GM12878 (cell line): ENCODE measurements around the gene MDFI. TPM values are rescaled to one million over a fixed set of nuclear protein-coding genes. Genes with fewer than 3 reads are reported as not detected.

Source experiments
- ATAC-seq: fragments of 200-7000 bp; cut with Tn5 transposase; 3 replicates; pipeline ENCODE4 v1.9.1; 2020; ENCODE audit warnings: mild to moderate bottlenecking, moderate library complexity
- BruUV-seq: library from RNA; stranded (reverse); fragments of 400-500 nt; replicated peaks from 2 replicates; lab custom pipeline; 2021; lab: Mats Ljungman, UMichigan
- CTCF ChIA-PET: fragments of 300-600 bp; sonication (Branson Sonifier 250); formaldehyde crosslinking; extraction: SDS; loops from one replicate; lab custom pipeline; 2021; ENCODE audit warnings: inconsistent platforms; lab: Yijun Ruan, JAX
- POLR2A ChIA-PET: fragments of 350-600 bp; formaldehyde crosslinking; extraction: SDS; loops from one replicate; lab custom pipeline; 2021; ENCODE audit warnings: inconsistent platforms; lab: Charles Lee
- RAD21 ChIA-PET: fragments of 300-600 bp; sonication (Branson Sonifier 250); formaldehyde crosslinking; loops from one replicate; lab custom pipeline; 2023; ENCODE audit warnings: antibody characterized with exemption; ENCODE audit not compliant: unreplicated experiment; lab: Charles Lee
- SMC1A ChIA-PET: fragments of 300-600 bp; sonication (Branson Sonifier 250); formaldehyde crosslinking; loops from one replicate; lab custom pipeline; 2023; ENCODE audit not compliant: unreplicated experiment, uncharacterized antibody; lab: Charles Lee
- DNase-seq: peaks from one replicate; pipeline ENCODE4 v3.0.0-alpha.2; 2011; ENCODE audit warnings: low read depth, low spot score
- FAIRE-seq: peaks from 3 replicates; lab custom pipeline; 2011; peaks lifted over from hg19 to GRCh38; lab: Jason Lieb, UNC
- H2AFZ ChIP-seq: 2 replicates; pipeline ENCODE4 v1.6.0; 2011; ENCODE audit warnings: low read depth, low read length, control low read depth; ENCODE audit not compliant: control insufficient read depth
- H3K27ac ChIP-seq: 2 replicates; pipeline ENCODE4 v1.5.1; 2011; ENCODE audit warnings: control low read depth; ENCODE audit not compliant: control insufficient read depth, insufficient read depth
- H3K27me3 ChIP-seq, 2 experiments: replicated peaks in 1 of 2; 2 replicates each; pipeline versions ENCODE4 v1.6.0 to v1.6.1; 2011; ENCODE audit warnings: low read length in 1 of 2; ENCODE audit not compliant: control insufficient read depth in 2 of 2, insufficient read depth in 2 of 2
- H3K36me3 ChIP-seq, 2 experiments: 2 replicates each; pipeline ENCODE4 v1.5.1; 2011; ENCODE audit warnings: low read length in 1 of 2; ENCODE audit not compliant: control insufficient read depth in 2 of 2, insufficient read depth in 2 of 2
- H3K4me1 ChIP-seq: 2 replicates; pipeline ENCODE4 v1.6.1; 2011; ENCODE audit warnings: mild to moderate bottlenecking, low read length, moderate library complexity, mixed read lengths; ENCODE audit not compliant: control insufficient read depth, insufficient read depth
- H3K4me2 ChIP-seq: 2 replicates; pipeline ENCODE4 v1.6.0; 2011; ENCODE audit warnings: control low read depth; ENCODE audit not compliant: control insufficient read depth, insufficient read depth
- H3K4me3 ChIP-seq: fragments of 200-600 bp; sonication (generic); 2 replicates; pipeline ENCODE4 v1.5.1; 2016
- H3K79me2 ChIP-seq: 2 replicates; pipeline ENCODE4 v1.6.0; 2011; ENCODE audit warnings: low read length; ENCODE audit not compliant: control insufficient read depth, insufficient read depth
- H3K9ac ChIP-seq: 2 replicates; pipeline ENCODE4 v1.8.0; 2011; ENCODE audit warnings: low read length, control low read depth, mixed read lengths; ENCODE audit not compliant: control insufficient read depth, insufficient read depth
- H3K9me3 ChIP-seq: replicated peaks from 3 replicates; pipeline ENCODE4 v1.5.1; 2011; ENCODE audit warnings: mild to moderate bottlenecking, low read length; ENCODE audit not compliant: control insufficient read depth, insufficient read depth
- H4K20me1 ChIP-seq: 2 replicates; pipeline ENCODE4 v1.6.0; 2011; ENCODE audit not compliant: control insufficient read depth, insufficient read depth
- EP300 ChIP-seq, 2 experiments: fragments of 150-350 bp in 1 of 2; IDR thresholded peaks; 2 replicates each; pipeline ENCODE4 v1.6.1; 2011 to 2012; ENCODE audit warnings: low read depth in 2 of 2, low read length in 2 of 2, borderline replicate concordance in 1 of 2, improper control_type of control experiment in 1 of 2, inconsistent platforms in 1 of 2; ENCODE audit not compliant: control insufficient read depth in 1 of 2
- POLR2AphosphoS5 ChIP-seq: IDR thresholded peaks from 2 replicates; pipeline ENCODE4 v1.6.1; 2011; ENCODE audit warnings: mild to moderate bottlenecking, low read length, inconsistent platforms
- SUPT20H ChIP-seq: IDR thresholded peaks from 2 replicates; pipeline ENCODE4 v1.6.1; 2011; ENCODE audit warnings: low read depth, mild to moderate bottlenecking, low read length, moderate library complexity, borderline replicate concordance; ENCODE audit not compliant: control insufficient read depth
- WGBS: methylation state at CpG from one replicate; pipeline ENCODE4 v1.1.6; 2016; ENCODE audit warnings: low lambda C conversion rate; ENCODE audit not compliant: insufficient replicate concordance, insufficient coverage; ENCODE audit errors: missing lambda C conversion rate; 5-methylcytosine and 5-hydroxymethylcytosine counted together
- in situ Hi-C: fragments of 300-500 bp; cut with MboI; formaldehyde crosslinking; loops from 9 replicates; pipeline ENCODE4 v1.14.3; 2018; ENCODE audit warnings: mixed read lengths
- intact Hi-C: fragments of 100-400 bp; cut with micrococcal nuclease; formaldehyde crosslinking; loops from one replicate; pipeline ENCODE4 v1.14.2; 2022; ENCODE audit not compliant: unreplicated experiment
- polyA plus RNA-seq, 11 experiments: library from polyadenylated mRNA; depleted of rRNA in 4 of 11; unstranded in 6 of 11; stranded (reverse) in 5 of 11; fragments of >200 nt; fragmentation: Nextera tagmentation in 4 of 11; fragmentation: Illumina TruSeq in 1 of 11; extraction: Ambion mirVana in 4 of 11; extraction: Trizol in 1 of 11; gene quantifications; 1 replicate in 1 of 11; 2 replicates in 10 of 11; pipeline versions ENCODE4 v1.2.1 to v1.2.3, GENCODE V29; 2011 to 2016; ENCODE audit warnings: inconsistent platforms in 2 of 11, missing spikeins in 2 of 11, low read depth in 1 of 11
- total RNA-seq, 4 experiments: library from RNA; depleted of rRNA in 3 of 4; stranded (reverse); fragments of >200 nt in 3 of 4; fragmentation: Illumina TruSeq in 1 of 4; extraction: Trizol in 1 of 4; gene quantifications; 2 replicates each; pipeline versions ENCODE4 v1.2.1 to v1.2.3, GENCODE V29; 2013 to 2021

Gene MDFI
- total and polyA plus RNA-seq, 10 of the 15 experiments (the other 5 are each of a cell fraction or from before 2014, with no cell fraction given), result not detected

GRCh38 chr6:41700463-41701347 lies 62.4 kb downstream of the MDFI start:
- no peak for FAIRE-seq
- ChIA-PET CTCF (interaction anchor here (1.0 to 2.1 kb wide), 3 partner anchors 12 to 332 kb away, joined by 3 to 6 read pairs (median 5); no protein-coding TSS in a partner anchor), POLR2A (no interaction called here), RAD21 (interaction anchor here (0.8 to 1.3 kb wide), 2 partner anchors 10 to 34 kb away, joined by 3 to 4 read pairs; no protein-coding TSS in a partner anchor), SMC1A (interaction anchor here (0.7 to 2.5 kb wide), 4 partner anchors 12 to 33 kb away, joined by 3 to 7 read pairs (median 4); no protein-coding TSS in a partner anchor)
- ATAC-seq, result no peak
- peaks cover 20 to 33% of the 10 kb centered on the region in 2 experiments for H3K36me3 ChIP-seq
- no peak overlapping the region for H3K27ac ChIP-seq
- H3K79me2 ChIP-seq, result peaks cover 86% of the 10 kb centered on the region
- WGBS, result 83% methylated on average over 20 of the region's 20 CpGs
- TF ChIP-seq EP300 (IDR thresholded peaks at IDR 0.05; ENCODE audit: borderline replicate concordance in 1 of 2, control insufficient read depth in 1 of 2, low read depth in 2 of 2, low read length in 2 of 2), result no peak
- TF ChIP-seq POLR2AphosphoS5, result 0 out of 2 replicates have a peak, but pooled peaks have one; percentile 29
- no peak for TF ChIP-seq SUPT20H
- H3K4me2 ChIP-seq, result peak overlapping the region; percentile 32
- DNase-seq, result no peak
- H4K20me1 ChIP-seq, result no peaks in the 10 kb centered on the region; the same call in 1 of the 2 replicates
- no peaks in the 10 kb centered on the region for H3K9me3 ChIP-seq
- H3K4me3 ChIP-seq, result no peak overlapping the region
- in situ Hi-C loops (no loop called here), intact Hi-C loops (loop anchor here (10.0 kb wide), 1 partner anchor 344 kb away; no protein-coding TSS in a partner anchor)
- no peak overlapping the region for H2AFZ ChIP-seq
- peaks cover 40% of the 10 kb centered on the region for H3K4me1 ChIP-seq
- no TSS peak for BruUV-seq
- H3K27me3 ChIP-seq, result no peaks in the 10 kb centered on the region
- no peak overlapping the region for H3K9ac ChIP-seq
